Omental fat pad (tissue), 4 donors: ENCODE data around the gene SLC27A2. TPM values are rescaled to one million over a fixed set of nuclear protein-coding genes. Genes with fewer than 3 reads are reported as not detected.

Experiments used
- ATAC-seq: fragments of 150-250 bp; one replicate; pipeline ENCODE4 v1.9.1; 2016; ENCODE audit warnings: mild to moderate bottlenecking, moderate library complexity; ENCODE audit not compliant: low FRiP score
- DNase-seq: peaks from one replicate; pipeline ENCODE4 v3.0.0-alpha.2; 2019; ENCODE audit warnings: low spot score
- CTCF ChIP-seq, 3 donors: fragments of 450-650 bp; IDR thresholded peaks; one replicate each; pipeline ENCODE4 v1.5.1; 2016 to 2017; ENCODE audit warnings: antibody characterized with exemption in 3 of 3, mild to moderate bottlenecking in 3 of 3, moderate library complexity in 2 of 3
- total RNA-seq, 4 donors: library from RNA; depleted of rRNA; stranded (reverse); fragments of >200 nt; gene quantifications; one replicate each; pipeline ENCODE4 v1.1.0, GENCODE V29; 2016

Gene SLC27A2
- total RNA-seq, 4 donors from 2014 or later, result 1.6 to 11.4 (median 5.5) TPM

GRCh38 chr15:50225938-50226337 lies 43.9 kb downstream of the SLC27A2 start:
- ATAC-seq, result no peak
- no peak for DNase-seq
- TF ChIP-seq CTCF (IDR thresholded peaks at IDR 0.05), result no peak

- no peak for ATAC-seq
- no peak for DNase-seq
- no peak for TF ChIP-seq CTCF (IDR thresholded peaks at IDR 0.05)
Measured at GRCh38 chr15:50227076-50227475, 45.1 kb downstream of the SLC27A2 start.

- no peak for ATAC-seq
- TF ChIP-seq CTCF (IDR thresholded peaks at IDR 0.05), result no peak
- DNase-seq, result no peak
Measured at GRCh38 chr15:50228866-50229265, 46.9 kb downstream of the SLC27A2 start.

- ATAC-seq, result no peak
- no peak for DNase-seq
Measured at GRCh38 chr15:50229336-50229735, 47.3 kb downstream of the SLC27A2 start.

GRCh38 chr15:50231761-50232160 lies 49.8 kb downstream of the SLC27A2 start:
- DNase-seq (no peak), ATAC-seq (no peak)
- TF ChIP-seq CTCF (IDR thresholded peaks at IDR 0.05), result no peak

More at GRCh38 chr15:50229336-50229735, 47.3 kb downstream of the SLC27A2 start:
- TF ChIP-seq CTCF (IDR thresholded peaks at IDR 0.05), result no peak

- DNase-seq (no peak), ATAC-seq (no peak)
- no peak for TF ChIP-seq CTCF (IDR thresholded peaks at IDR 0.05)
Measured at GRCh38 chr15:50232791-50233190, 50.8 kb downstream of the SLC27A2 start.

- TF ChIP-seq CTCF (IDR thresholded peaks at IDR 0.05), result no peak
- ATAC-seq, result no peak
Measured at GRCh38 chr15:50233192-50233736, 51.3 kb downstream of the SLC27A2 start.

More at GRCh38 chr15:50233192-50233736, 51.3 kb downstream of the SLC27A2 start:
- DNase-seq, result no peak
